Uterus (tissue), 4 donors: ENCODE measurements around the gene SLC6A19. TPM values are rescaled to one million over a fixed set of nuclear protein-coding genes. Genes with fewer than 3 reads are reported as not detected.

Experiments
- DNase-seq, 2 donors: peaks; one replicate each; pipeline ENCODE4 v3.0.0-alpha.2; 2019 to 2020
- H3K27ac ChIP-seq, 2 donors: fragments of 200-600 bp; sonication (generic); 1 replicate in 1 of 2; 2 replicates in 1 of 2; pipeline ENCODE4 v1.5.1; 2016 to 2018
- H3K27me3 ChIP-seq, 2 donors: fragments of 200-600 bp; sonication (generic); one replicate each; pipeline ENCODE4 v1.5.1; 2018 to 2019; ENCODE audit warnings: control low read depth in 1 of 2
- H3K36me3 ChIP-seq, 2 donors: fragments of 200-600 bp; sonication (generic); one replicate each; pipeline ENCODE4 v1.5.1; 2019; ENCODE audit warnings: control low read depth in 1 of 2
- H3K4me1 ChIP-seq, 2 donors: fragments of 200-600 bp; sonication (generic); one replicate each; pipeline ENCODE4 v1.5.1; 2018 to 2019; ENCODE audit warnings: control low read depth in 1 of 2
- H3K4me3 ChIP-seq, 2 donors: fragments of 200-600 bp; sonication (generic); 1 replicate in 1 of 2; 2 replicates in 1 of 2; pipeline ENCODE4 v1.5.1; 2018 to 2019; ENCODE audit warnings: mild to moderate bottlenecking in 1 of 2
- H3K9me3 ChIP-seq, 2 donors: fragments of 200-600 bp; sonication (generic); one replicate each; pipeline ENCODE4 v1.5.1; 2019; ENCODE audit warnings: control low read depth in 1 of 2
- POLR2A ChIP-seq, 2 donors: fragments of 450-650 bp; IDR thresholded peaks; one replicate each; pipeline ENCODE4 v1.6.1; 2016; ENCODE audit warnings: antibody characterized with exemption in 2 of 2, mild to moderate bottlenecking in 1 of 2, moderate library complexity in 1 of 2
- intact Hi-C: fragments of 100-400 bp; cut with DNase I; formaldehyde crosslinking; loops from one replicate; pipeline ENCODE4 v1.15.1; 2023; ENCODE audit warnings: low total_unique reads
- total RNA-seq, 4 donors: library from RNA; depleted of rRNA in 3 of 4; stranded (reverse); fragments of >200 nt in 3 of 4; gene quantifications; one replicate each; pipeline versions ENCODE4 v1.1.0 to v1.2.4, GENCODE V29; 2014 to 2023
- TF ChIP-seq, protein P1 (sequence below), 4 experiments: fragments of 200-600 bp in 2 of 4; fragments of 450-650 bp in 2 of 4; sonication (generic) in 2 of 4; IDR thresholded peaks; one replicate each; pipeline ENCODE4 v1.5.1; 2016 to 2019; ENCODE audit warnings: antibody characterized with exemption in 4 of 4, mild to moderate bottlenecking in 2 of 4, moderate library complexity in 1 of 4
- donor health status: DM: yes; HTN: yes; CAD: no.

Gene SLC6A19
- total RNA-seq, 4 donors from 2014 or later: under 0.01 TPM; not detected in 3

DNA sequence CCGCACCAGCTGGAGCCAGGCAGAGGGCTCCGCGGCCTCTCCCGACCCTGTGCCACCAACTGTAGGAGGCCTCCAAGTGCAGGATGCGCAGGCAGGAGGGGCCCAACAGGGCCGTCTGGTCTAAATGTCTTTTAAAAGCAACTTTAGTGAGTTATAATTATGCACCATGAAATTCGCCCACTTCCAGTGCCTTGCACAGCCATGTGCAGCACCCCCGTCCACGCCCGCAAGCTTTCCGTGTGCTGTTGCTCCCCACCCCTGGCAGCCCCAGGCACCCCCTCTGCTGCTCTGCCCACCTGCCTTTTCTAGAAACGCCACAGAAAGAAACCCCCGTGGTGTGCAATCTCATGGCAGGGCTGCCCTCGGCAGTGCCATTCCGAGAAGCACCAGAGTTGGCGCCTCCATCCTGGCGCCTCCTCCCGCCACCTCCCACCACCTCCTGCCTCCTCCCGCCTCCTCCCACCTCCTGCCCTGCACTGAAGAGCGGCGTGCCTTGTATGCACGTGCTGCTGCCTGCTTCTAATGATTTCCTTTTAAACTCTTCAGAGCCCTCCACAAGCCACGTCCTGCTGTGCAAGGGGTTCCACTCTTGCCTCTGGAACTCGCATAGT is 16.3 kb downstream of the SLC6A19 start:
- Histone ChIP-seq H3K36me3 (no peaks in the 10 kb centered on the region), H3K27ac (no peak overlapping the region), H3K4me3 (no peak overlapping the region), H3K4me1 (no peaks in the 10 kb centered on the region), H3K27me3 (no peaks in the 10 kb centered on the region), H3K9me3 (no peaks in the 10 kb centered on the region)
- intact Hi-C loops: no loop called here
- no peak for DNase-seq
- no peak for TF ChIP-seq POLR2A (IDR thresholded peaks at IDR 0.05)
- TF ChIP-seq, protein P1, sequence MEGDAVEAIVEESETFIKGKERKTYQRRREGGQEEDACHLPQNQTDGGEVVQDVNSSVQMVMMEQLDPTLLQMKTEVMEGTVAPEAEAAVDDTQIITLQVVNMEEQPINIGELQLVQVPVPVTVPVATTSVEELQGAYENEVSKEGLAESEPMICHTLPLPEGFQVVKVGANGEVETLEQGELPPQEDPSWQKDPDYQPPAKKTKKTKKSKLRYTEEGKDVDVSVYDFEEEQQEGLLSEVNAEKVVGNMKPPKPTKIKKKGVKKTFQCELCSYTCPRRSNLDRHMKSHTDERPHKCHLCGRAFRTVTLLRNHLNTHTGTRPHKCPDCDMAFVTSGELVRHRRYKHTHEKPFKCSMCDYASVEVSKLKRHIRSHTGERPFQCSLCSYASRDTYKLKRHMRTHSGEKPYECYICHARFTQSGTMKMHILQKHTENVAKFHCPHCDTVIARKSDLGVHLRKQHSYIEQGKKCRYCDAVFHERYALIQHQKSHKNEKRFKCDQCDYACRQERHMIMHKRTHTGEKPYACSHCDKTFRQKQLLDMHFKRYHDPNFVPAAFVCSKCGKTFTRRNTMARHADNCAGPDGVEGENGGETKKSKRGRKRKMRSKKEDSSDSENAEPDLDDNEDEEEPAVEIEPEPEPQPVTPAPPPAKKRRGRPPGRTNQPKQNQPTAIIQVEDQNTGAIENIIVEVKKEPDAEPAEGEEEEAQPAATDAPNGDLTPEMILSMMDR (IDR thresholded peaks at IDR 0.05): no peak

DNA sequence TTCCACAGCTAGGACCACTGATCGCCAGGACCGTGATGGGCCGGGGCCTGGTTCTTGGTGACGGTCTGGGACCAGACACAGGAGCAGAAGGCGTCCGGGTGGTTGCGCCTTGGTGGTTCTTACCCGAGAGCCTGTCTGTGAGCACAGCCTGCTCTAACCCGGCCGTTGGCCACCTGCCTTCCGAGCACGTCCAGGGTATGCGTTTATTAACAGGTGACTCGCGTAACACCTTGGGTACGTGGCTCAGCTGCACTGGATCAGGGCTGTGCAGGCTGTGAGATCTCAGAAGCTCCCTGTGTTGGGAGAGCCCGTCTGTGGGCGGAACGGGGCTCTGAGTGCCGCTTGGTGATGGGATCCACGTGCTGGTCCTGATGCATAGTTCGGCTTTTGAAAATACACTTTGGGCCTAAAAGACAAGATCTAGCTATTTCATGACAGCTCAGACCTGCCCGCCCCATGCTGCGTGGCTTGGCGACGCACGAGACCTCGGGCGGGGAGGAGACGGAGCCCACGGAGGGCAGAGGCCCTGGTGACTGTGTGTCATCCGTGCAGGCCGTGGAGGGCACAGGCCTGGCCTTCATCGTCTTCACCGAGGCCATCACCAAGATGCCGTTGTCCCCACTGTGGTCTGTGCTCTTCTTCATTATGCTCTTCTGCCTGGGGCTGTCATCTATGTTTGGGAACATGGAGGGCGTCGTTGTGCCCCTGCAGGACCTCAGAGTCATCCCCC is 17.1 kb downstream of the SLC6A19 start:
- no peak for DNase-seq
- intact Hi-C loops: no loop called here
- H3K27ac ChIP-seq: no peak overlapping the region
- H3K9me3 ChIP-seq: no peaks in the 10 kb centered on the region
- TF ChIP-seq, protein P1 (IDR thresholded peaks at IDR 0.05): no peak
- no peak for TF ChIP-seq POLR2A (IDR thresholded peaks at IDR 0.05)
- H3K36me3 ChIP-seq: no peaks in the 10 kb centered on the region
- H3K27me3 ChIP-seq: no peaks in the 10 kb centered on the region
- H3K4me3 ChIP-seq: no peak overlapping the region
- H3K4me1 ChIP-seq: no peaks in the 10 kb centered on the region

DNA sequence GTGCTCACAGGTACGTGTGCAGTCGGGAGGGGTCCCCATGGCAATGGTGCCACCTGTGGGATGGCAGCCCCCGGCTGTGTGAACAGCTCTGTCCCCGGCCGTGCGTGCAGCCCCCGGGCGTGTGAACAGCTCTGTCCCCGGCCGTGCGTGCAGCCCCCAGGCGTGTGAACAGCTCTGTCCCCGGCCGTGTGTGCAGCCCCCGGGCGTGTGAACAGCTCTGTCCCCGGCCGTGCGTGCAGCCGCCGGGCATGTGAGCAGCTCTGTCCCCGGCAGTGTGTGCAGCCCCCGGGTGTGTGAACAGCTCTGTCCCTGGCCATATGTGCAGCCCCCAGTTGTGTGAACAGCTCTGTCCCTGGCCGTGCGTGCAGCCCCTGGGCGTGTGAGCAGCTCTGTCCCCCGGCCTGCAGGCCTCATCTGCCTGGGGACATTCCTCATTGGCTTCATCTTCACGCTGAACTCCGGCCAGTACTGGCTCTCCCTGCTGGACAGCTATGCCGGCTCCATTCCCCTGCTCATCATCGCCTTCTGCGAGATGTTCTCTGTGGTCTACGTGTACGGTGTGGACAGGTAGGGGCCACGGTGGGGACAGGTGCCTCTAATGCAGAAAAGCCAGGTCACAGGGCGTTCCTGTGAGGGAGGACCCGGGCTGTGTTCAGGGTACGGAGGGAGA is 17.8 kb downstream of the SLC6A19 start:
- TF ChIP-seq POLR2A (IDR thresholded peaks at IDR 0.05): no peak
- TF ChIP-seq, protein P1 (IDR thresholded peaks at IDR 0.05): no peak
- Histone ChIP-seq H3K4me3 (no peak overlapping the region), H3K36me3 (no peaks in the 10 kb centered on the region), H3K4me1 (no peaks in the 10 kb centered on the region), H3K27ac (no peak overlapping the region), H3K27me3 (no peaks in the 10 kb centered on the region), H3K9me3 (no peaks in the 10 kb centered on the region)
- intact Hi-C loops: no loop called here
- no peak for DNase-seq

DNA sequence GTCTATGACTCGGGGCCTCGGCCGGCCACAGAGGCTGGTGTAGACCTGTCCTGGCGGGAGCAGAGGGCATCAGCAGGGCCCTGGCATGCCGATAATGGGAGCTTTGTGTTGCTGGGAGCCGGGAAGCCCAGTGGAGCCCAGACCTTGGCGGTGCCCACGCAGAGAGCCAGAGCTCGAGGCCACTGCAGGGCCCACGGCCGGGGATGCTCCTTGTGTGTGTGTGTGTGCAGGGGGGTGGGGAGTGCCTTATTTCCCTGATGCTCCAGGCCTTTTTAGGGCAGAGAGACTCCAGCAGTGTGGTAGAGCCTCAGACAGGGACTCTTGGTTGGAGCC is 18.3 kb downstream of the SLC6A19 start:
- H3K9me3 ChIP-seq: no peaks in the 10 kb centered on the region
- H3K4me1 ChIP-seq: no peaks in the 10 kb centered on the region
- no peak overlapping the region for H3K4me3 ChIP-seq
- H3K27ac ChIP-seq: no peak overlapping the region
- H3K27me3 ChIP-seq: no peaks in the 10 kb centered on the region
- no peak for DNase-seq
- TF ChIP-seq POLR2A (IDR thresholded peaks at IDR 0.05): no peak
- TF ChIP-seq, protein P1 (IDR thresholded peaks at IDR 0.05): no peak
- intact Hi-C loops: no loop called here
- no peaks in the 10 kb centered on the region for H3K36me3 ChIP-seq

DNA sequence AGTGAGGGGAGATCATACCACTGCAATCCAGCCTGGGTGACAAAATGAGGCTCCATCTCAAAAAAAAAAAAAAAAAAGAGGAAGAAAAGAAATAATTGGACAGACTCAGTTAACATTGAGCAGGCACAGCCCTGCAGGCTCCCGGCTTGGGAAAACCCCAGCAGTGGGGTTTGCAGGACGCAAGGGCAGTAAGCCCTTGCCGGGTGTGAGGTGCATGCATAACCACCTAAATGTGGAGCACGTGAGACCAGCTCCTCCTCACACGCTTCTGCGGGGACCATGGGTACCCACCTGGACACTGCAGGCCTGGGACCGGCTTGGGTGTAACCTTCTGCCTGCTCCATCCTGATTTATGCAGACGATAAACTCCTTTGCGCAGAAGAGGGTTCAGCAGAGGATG is 19.0 kb downstream of the SLC6A19 start:
- no peaks in the 10 kb centered on the region for H3K36me3 ChIP-seq
- H3K4me3 ChIP-seq: no peak overlapping the region
- TF ChIP-seq, protein P1 (IDR thresholded peaks at IDR 0.05): no peak
- no peak for TF ChIP-seq POLR2A (IDR thresholded peaks at IDR 0.05)
- DNase-seq: no peak
- H3K4me1 ChIP-seq: no peaks in the 10 kb centered on the region
- intact Hi-C loops: no loop called here
- H3K27me3 ChIP-seq: no peaks in the 10 kb centered on the region
- no peak overlapping the region for H3K27ac ChIP-seq
- no peaks in the 10 kb centered on the region for H3K9me3 ChIP-seq
